WTC11 (cell line): ENCODE measurements around the gene GNG14. TPM values are rescaled to one million over a fixed set of nuclear protein-coding genes. Genes with fewer than 3 reads are reported as not detected.

Source experiments
- ATAC-seq: fragments of 200-7000 bp; cut with Tn5 transposase; 2 replicates; pipeline ENCODE4 v1.10.0; 2021; ENCODE audit warnings: mild to moderate bottlenecking, moderate library complexity
- CTCF ChIA-PET: fragments of 300-600 bp; sonication (Branson Sonifier 250); formaldehyde crosslinking; loops from one replicate; lab custom pipeline; 2021; ENCODE audit warnings: antibody characterized with exemption; lab: Charles Lee
- POLR2A ChIA-PET: fragments of 350-600 bp; sonication (Branson Sonifier 250); formaldehyde crosslinking; loops from one replicate; lab custom pipeline; 2021; ENCODE audit warnings: antibody characterized with exemption; lab: Charles Lee
- DNase-seq: peaks from one replicate; pipeline ENCODE4 v3.0.0; 2021; ENCODE audit warnings: low spot score
- H3K27ac Mint-ChIP-seq: 2 replicates; pipeline ENCODE4 v1.8.0; 2021; ENCODE audit warnings: mixed read lengths
- H3K27me3 Mint-ChIP-seq: 2 replicates; pipeline ENCODE4 v1.8.0; 2021; ENCODE audit warnings: low read depth, mild to moderate bottlenecking, moderate library complexity, mixed read lengths
- H3K36me3 Mint-ChIP-seq: 2 replicates; pipeline ENCODE4 v1.8.0; 2021; ENCODE audit warnings: mixed read lengths
- H3K4me1 Mint-ChIP-seq: 2 replicates; pipeline ENCODE4 v1.8.0; 2022; ENCODE audit warnings: mixed read lengths
- H3K4me3 Mint-ChIP-seq: 2 replicates; pipeline ENCODE4 v1.8.0; 2021; ENCODE audit warnings: mild to moderate bottlenecking, moderate library complexity, mixed read lengths
- H3K9me3 Mint-ChIP-seq: 2 replicates; pipeline ENCODE4 v1.8.0; 2021; ENCODE audit warnings: mixed read lengths
- ARID4B ChIP-seq: sonication (generic); formaldehyde crosslinking; IDR thresholded peaks from 2 replicates; pipeline ENCODE4 v1.8.0; 2023; ENCODE audit warnings: missing genetic modification reagents, mild to moderate bottlenecking, borderline replicate concordance
- ATF3 ChIP-seq: sonication (generic); formaldehyde crosslinking; conservative IDR thresholded peaks from 2 replicates; pipeline ENCODE4 v1.8.1; 2022; ENCODE audit warnings: mild to moderate bottlenecking, missing genetic modification reagents
- ATF6 ChIP-seq: sonication (generic); formaldehyde crosslinking; IDR thresholded peaks from 2 replicates; pipeline ENCODE4 v1.8.1; 2023; ENCODE audit warnings: mild to moderate bottlenecking, missing genetic modification reagents
- CREB1 ChIP-seq: sonication (generic); formaldehyde crosslinking; IDR thresholded peaks from 2 replicates; pipeline ENCODE4 v1.8.0; 2023; ENCODE audit warnings: mild to moderate bottlenecking, missing genetic modification reagents
- E2F4 ChIP-seq: sonication (generic); formaldehyde crosslinking; IDR thresholded peaks from 2 replicates; pipeline ENCODE4 v1.8.1; 2022; ENCODE audit warnings: low read depth, mild to moderate bottlenecking, moderate library complexity, missing genetic modification reagents, borderline replicate concordance
- GRHL2 ChIP-seq: fragments of 250-450 bp; sonication (Bioruptor Pico); IDR thresholded peaks from 2 replicates; pipeline ENCODE4 v1.8.0; 2022; ENCODE audit warnings: mild to moderate bottlenecking, moderate library complexity; ENCODE audit not compliant: insufficient replicate concordance, severe bottlenecking
- NFE2L1 ChIP-seq: sonication (generic); formaldehyde crosslinking; IDR thresholded peaks from 2 replicates; pipeline ENCODE4 v1.8.1; 2023; ENCODE audit warnings: missing genetic modification reagents
- NR1H2 ChIP-seq: sonication (generic); formaldehyde crosslinking; IDR thresholded peaks from 2 replicates; pipeline ENCODE4 v1.9.0; 2021; ENCODE audit warnings: mild to moderate bottlenecking, moderate library complexity, missing genetic modification reagents
- TP53 ChIP-seq: sonication (generic); formaldehyde crosslinking; IDR thresholded peaks from 2 replicates; pipeline ENCODE4 v1.8.1; 2023; ENCODE audit warnings: mild to moderate bottlenecking, missing genetic modification reagents
- total RNA-seq: library from RNA; stranded (reverse); gene quantifications from 3 replicates; pipeline ENCODE4 v1.2.3, GENCODE V29; 2021
- TF ChIP-seq, protein P1 (sequence below): sonication (generic); formaldehyde crosslinking; IDR thresholded peaks from 2 replicates; pipeline ENCODE4 v1.8.1; 2023; ENCODE audit warnings: mild to moderate bottlenecking, missing genetic modification reagents, moderate library complexity
- TF ChIP-seq, protein P2 (sequence below): fragments of 250-450 bp; sonication (Bioruptor Pico); IDR thresholded peaks from 2 replicates; pipeline ENCODE4 v1.9.0; 2021; ENCODE audit warnings: moderate library complexity, mild to moderate bottlenecking, inconsistent platforms, borderline replicate concordance

GNG14 gene
- total RNA-seq, 1 experiment from 2014 or later = not detected

- Mint-ChIP-seq H3K36me3 (peaks cover 11% of the 10 kb centered on the region), H3K4me3 (peak overlapping the region; percentile 48), H3K9me3 (no peaks in the 10 kb centered on the region), H3K27ac (no peak overlapping the region), H3K27me3 (no peaks in the 10 kb centered on the region), H3K4me1 (peaks cover 26% of the 10 kb centered on the region)
- ATAC-seq (no peak), DNase-seq (no peak)
- CTCF ChIA-PET = interaction anchor here (1.2 to 2.9 kb wide), 4 partner anchors 8 to 25 kb away, joined by 7 to 18 read pairs (median 14); partner anchors contain the start of gene DHPS
- POLR2A ChIA-PET = no interaction called here
- no peak for TF ChIP-seq ATF3 (CRISPR knock-in tag)
- TF ChIP-seq TP53 (CRISPR knock-in tag) = no peak
Observed at GRCh38 chr19:12665281-12665573, 22.6 kb upstream of the GNG14 start.

DNA sequence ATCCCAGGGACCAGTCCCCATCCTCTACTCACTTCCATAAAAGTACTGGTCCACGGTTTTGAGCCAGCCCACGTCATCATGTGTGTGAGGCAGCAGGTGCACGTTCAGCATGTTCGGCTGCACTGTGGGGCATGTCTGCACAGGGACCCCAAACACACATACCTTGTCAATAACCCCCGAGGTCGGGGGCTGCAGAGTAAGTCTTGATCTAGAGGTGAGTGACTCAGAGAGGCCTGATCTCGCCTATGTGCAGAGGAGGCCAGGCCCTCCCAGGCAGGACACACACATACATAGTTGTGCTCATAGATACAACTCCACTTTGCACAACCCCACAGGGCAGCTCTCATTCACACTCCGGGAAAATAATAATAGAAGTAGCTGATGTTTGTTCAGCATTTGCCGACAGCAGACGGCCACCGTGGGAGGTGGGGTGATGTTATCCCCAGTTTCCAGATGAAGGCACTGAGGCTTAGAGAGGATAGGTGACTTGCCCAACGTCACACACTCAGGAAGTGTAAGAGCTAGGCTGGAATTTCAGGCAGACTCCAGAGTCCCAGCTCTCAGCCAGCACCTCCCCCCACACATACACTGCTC is 22.0 kb upstream of the GNG14 start:
- Mint-ChIP-seq H3K4me1 (peaks cover 31% of the 10 kb centered on the region), H3K9me3 (no peaks in the 10 kb centered on the region), H3K27me3 (no peaks in the 10 kb centered on the region), H3K4me3 (peak overlapping the region; percentile 98), H3K36me3 (peaks cover 8% of the 10 kb centered on the region; the same call in 1 of the 2 replicates), H3K27ac (peak overlapping the region; percentile 69)
- DNase-seq (no peak), ATAC-seq (no peak)
- ChIA-PET CTCF (interaction anchor here (0.7 to 2.9 kb wide), 8 partner anchors 8 to 575 kb away, joined by 3 to 18 read pairs (median 5); no protein-coding TSS in a partner anchor), POLR2A (interaction anchor here (1.0 kb wide), 2 partner anchors 18 to 248 kb away, joined by 3 read pairs; no protein-coding TSS in a partner anchor)
- TF ChIP-seq E2F4 (CRISPR knock-in tag) (no peak), NFE2L1 (CRISPR knock-in tag) (no peak), CREB1 (CRISPR knock-in tag) (no peak), NR1H2 (CRISPR knock-in tag) (no peak), ATF6 (no peak), ARID4B (CRISPR knock-in tag) (no peak), GRHL2 (CRISPR knock-in tag) (no peak)
- TF ChIP-seq, protein P1, sequence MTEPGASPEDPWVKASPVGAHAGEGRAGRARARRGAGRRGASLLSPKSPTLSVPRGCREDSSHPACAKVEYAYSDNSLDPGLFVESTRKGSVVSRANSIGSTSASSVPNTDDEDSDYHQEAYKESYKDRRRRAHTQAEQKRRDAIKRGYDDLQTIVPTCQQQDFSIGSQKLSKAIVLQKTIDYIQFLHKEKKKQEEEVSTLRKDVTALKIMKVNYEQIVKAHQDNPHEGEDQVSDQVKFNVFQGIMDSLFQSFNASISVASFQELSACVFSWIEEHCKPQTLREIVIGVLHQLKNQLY = no peak
- TF ChIP-seq, protein P2, sequence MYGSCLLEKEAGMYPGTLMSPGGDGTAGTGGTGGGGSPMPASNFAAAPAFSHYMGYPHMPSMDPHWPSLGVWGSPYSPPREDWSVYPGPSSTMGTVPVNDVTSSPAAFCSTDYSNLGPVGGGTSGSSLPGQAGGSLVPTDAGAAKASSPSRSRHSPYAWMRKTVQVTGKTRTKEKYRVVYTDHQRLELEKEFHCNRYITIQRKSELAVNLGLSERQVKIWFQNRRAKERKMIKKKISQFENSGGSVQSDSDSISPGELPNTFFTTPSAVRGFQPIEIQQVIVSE = no peak
